ENCODE measurements around the gene CANT1. TPM values are rescaled to one million over a fixed set of nuclear protein-coding genes. Genes with fewer than 3 reads are reported as not detected.

CANT1 gene
- total and polyA plus RNA-seq, 2 of the 13 experiments (the other 11 are each of a cell fraction or from before 2014, with no cell fraction given) = 34.1 to 42.1 TPM

DNA sequence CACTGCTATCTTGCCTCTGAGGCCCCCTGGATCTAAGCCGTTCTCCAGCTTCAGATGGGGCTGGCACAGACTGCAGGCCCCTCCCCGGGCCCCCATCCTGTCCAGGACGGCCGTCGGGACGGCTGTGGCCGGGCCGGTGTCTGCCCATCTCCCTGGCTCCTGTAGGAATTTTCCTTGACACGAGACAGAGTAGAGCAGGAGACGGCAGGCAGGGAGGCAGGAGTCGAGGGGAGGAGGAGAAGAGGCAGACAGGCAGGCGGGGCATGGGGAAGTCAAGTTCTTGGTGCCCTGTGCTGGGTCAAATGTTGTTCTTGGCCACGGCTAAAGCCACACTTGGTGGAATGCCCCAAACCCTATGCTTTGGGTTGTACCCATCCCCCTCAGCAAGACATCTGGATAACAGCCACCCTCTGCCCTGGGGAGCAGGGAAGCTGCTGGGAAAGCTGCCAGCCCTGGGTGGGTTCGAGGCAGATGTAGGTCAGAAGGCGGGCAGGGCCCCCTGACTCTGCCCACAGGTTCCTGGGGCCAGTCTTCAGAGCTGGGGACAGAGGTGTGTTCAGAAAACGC lies 18.4 kb upstream of the CANT1 start (continued):
- no peak for TF ChIP-seq ZNF883 (CRISPR knock-in tag; IDR thresholded peaks at IDR 0.05; ENCODE audit: not compliant biosample characterization)
- no peak for TF ChIP-seq TRIM24 (CRISPR knock-in tag; IDR thresholded peaks at IDR 0.05)
- peak; percentile 84; the same call in 1 of the 2 replicates for TF ChIP-seq SAFB2 (CRISPR knock-in tag; IDR thresholded peaks at IDR 0.05; ENCODE audit: borderline replicate concordance, low read depth)
- TF ChIP-seq ZC3H13 (CRISPR knock-in tag; IDR thresholded peaks at IDR 0.05) = no peak
- peak; percentile 23 for TF ChIP-seq AGO1 (IDR thresholded peaks at IDR 0.05; ENCODE audit: low read depth, low read length, poor library complexity, severe bottlenecking)
- no peak for TF ChIP-seq ARID2 (CRISPR knock-in tag; IDR thresholded peaks at IDR 0.05; ENCODE audit: borderline replicate concordance)
- TF ChIP-seq RELA (CRISPR knock-in tag; IDR thresholded peaks at IDR 0.05) = no peak
- no peak for TF ChIP-seq KLF11 (CRISPR knock-in tag; IDR thresholded peaks at IDR 0.05)
- TF ChIP-seq HIVEP1 (CRISPR knock-in tag; IDR thresholded peaks at IDR 0.05) = peak; percentile 56; the same call in 1 of the 2 replicates
- TF ChIP-seq NFKB2 (CRISPR knock-in tag; IDR thresholded peaks at IDR 0.05; ENCODE audit: borderline replicate concordance) = peak; percentile 47; the same call in 1 of the 2 replicates
- no peak for TF ChIP-seq ATF7-NPFF (CRISPR knock-in tag; IDR thresholded peaks at IDR 0.05; ENCODE audit: low read depth)
- no peak for TF ChIP-seq MYNN (CRISPR knock-in tag; IDR thresholded peaks at IDR 0.05; ENCODE audit: low read depth)
- no peak; a peak in 1 of 4 replicates for TF ChIP-seq EP300 (IDR thresholded peaks at IDR 0.05; ENCODE audit: low read depth in 2 of 2, low read length in 2 of 2)
- no peak for TF ChIP-seq EP300 (CRISPR knock-in tag; IDR thresholded peaks at IDR 0.05; ENCODE audit: borderline replicate concordance)
- TF ChIP-seq ZNF709 (CRISPR knock-in tag; IDR thresholded peaks at IDR 0.05) = no peak
- TF ChIP-seq NAIF1 (CRISPR knock-in tag; IDR thresholded peaks at IDR 0.05; ENCODE audit: borderline replicate concordance) = no peak
- TF ChIP-seq NR2C2 (CRISPR knock-in tag; IDR thresholded peaks at IDR 0.05; ENCODE audit: borderline replicate concordance) = no peak
- no peak for TF ChIP-seq FLYWCH1 (CRISPR knock-in tag; IDR thresholded peaks at IDR 0.05)
- no peak for TF ChIP-seq PITX1 (CRISPR knock-in tag; IDR thresholded peaks at IDR 0.05)
- TF ChIP-seq TAF15 (IDR thresholded peaks at IDR 0.05; ENCODE audit: low read depth, low read length, poor library complexity, severe bottlenecking) = no peak
- TF ChIP-seq TOE1 (CRISPR knock-in tag; IDR thresholded peaks at IDR 0.05) = no peak
- TF ChIP-seq ZNF451 (CRISPR knock-in tag; IDR thresholded peaks at IDR 0.05) = no peak
- TF ChIP-seq, protein P1, sequence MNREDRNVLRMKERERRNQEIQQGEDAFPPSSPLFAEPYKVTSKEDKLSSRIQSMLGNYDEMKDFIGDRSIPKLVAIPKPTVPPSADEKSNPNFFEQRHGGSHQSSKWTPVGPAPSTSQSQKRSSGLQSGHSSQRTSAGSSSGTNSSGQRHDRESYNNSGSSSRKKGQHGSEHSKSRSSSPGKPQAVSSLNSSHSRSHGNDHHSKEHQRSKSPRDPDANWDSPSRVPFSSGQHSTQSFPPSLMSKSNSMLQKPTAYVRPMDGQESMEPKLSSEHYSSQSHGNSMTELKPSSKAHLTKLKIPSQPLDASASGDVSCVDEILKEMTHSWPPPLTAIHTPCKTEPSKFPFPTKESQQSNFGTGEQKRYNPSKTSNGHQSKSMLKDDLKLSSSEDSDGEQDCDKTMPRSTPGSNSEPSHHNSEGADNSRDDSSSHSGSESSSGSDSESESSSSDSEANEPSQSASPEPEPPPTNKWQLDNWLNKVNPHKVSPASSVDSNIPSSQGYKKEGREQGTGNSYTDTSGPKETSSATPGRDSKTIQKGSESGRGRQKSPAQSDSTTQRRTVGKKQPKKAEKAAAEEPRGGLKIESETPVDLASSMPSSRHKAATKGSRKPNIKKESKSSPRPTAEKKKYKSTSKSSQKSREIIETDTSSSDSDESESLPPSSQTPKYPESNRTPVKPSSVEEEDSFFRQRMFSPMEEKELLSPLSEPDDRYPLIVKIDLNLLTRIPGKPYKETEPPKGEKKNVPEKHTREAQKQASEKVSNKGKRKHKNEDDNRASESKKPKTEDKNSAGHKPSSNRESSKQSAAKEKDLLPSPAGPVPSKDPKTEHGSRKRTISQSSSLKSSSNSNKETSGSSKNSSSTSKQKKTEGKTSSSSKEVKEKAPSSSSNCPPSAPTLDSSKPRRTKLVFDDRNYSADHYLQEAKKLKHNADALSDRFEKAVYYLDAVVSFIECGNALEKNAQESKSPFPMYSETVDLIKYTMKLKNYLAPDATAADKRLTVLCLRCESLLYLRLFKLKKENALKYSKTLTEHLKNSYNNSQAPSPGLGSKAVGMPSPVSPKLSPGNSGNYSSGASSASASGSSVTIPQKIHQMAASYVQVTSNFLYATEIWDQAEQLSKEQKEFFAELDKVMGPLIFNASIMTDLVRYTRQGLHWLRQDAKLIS (CRISPR knock-in tag; IDR thresholded peaks at IDR 0.05) = no peak
- TF ChIP-seq, protein P2, sequence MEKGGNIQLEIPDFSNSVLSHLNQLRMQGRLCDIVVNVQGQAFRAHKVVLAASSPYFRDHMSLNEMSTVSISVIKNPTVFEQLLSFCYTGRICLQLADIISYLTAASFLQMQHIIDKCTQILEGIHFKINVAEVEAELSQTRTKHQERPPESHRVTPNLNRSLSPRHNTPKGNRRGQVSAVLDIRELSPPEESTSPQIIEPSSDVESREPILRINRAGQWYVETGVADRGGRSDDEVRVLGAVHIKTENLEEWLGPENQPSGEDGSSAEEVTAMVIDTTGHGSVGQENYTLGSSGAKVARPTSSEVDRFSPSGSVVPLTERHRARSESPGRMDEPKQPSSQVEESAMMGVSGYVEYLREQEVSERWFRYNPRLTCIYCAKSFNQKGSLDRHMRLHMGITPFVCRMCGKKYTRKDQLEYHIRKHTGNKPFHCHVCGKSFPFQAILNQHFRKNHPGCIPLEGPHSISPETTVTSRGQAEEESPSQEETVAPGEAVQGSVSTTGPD (CRISPR knock-in tag; IDR thresholded peaks at IDR 0.05) = no peak
- no peak for TF ChIP-seq GATAD1 (CRISPR knock-in tag; IDR thresholded peaks at IDR 0.05)
- TF ChIP-seq MTA3 (CRISPR knock-in tag; IDR thresholded peaks at IDR 0.05) = no peak
